CD4-positive, alpha-beta T cell treated with Interferon gamma for 1 hour (primary cell): Measurements from ENCODE around the gene FADS1.

Experiments used
- DNase-seq: peaks from one replicate; pipeline ENCODE4 v3.0.0-alpha.2; 2020

Gene FADS1

DNA sequence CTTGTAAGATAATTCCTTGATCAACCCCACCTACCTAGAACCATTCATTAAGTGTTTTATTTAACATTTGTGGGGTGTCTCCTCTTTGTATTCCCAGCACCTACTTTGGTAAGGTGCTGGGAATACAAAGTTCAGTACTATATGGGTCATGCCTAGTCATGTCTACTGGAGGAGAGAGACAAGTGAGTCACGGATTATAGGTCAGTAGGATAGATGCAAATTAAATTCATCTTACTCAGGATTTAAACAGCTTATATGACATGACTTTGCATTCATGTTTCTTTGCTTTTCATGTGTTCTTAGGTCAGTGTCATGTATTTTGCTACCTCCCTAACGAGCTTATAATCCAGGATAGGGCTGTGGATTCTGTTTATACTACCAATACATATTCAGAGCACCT is 3.4 kb upstream of the FADS1 start:
- no peak for DNase-seq

- no peak for DNase-seq
Observed at GRCh38 chr11:61817471-61818202, 834 bp upstream of the FADS1 start.

- peak; percentile 53 for DNase-seq
Observed at GRCh38 chr11:61815790-61816735, 740 bp downstream of the FADS1 start.

- peak; percentile 81 for DNase-seq
Observed at GRCh38 chr11:61814958-61815789, 1.6 kb downstream of the FADS1 start.

DNA sequence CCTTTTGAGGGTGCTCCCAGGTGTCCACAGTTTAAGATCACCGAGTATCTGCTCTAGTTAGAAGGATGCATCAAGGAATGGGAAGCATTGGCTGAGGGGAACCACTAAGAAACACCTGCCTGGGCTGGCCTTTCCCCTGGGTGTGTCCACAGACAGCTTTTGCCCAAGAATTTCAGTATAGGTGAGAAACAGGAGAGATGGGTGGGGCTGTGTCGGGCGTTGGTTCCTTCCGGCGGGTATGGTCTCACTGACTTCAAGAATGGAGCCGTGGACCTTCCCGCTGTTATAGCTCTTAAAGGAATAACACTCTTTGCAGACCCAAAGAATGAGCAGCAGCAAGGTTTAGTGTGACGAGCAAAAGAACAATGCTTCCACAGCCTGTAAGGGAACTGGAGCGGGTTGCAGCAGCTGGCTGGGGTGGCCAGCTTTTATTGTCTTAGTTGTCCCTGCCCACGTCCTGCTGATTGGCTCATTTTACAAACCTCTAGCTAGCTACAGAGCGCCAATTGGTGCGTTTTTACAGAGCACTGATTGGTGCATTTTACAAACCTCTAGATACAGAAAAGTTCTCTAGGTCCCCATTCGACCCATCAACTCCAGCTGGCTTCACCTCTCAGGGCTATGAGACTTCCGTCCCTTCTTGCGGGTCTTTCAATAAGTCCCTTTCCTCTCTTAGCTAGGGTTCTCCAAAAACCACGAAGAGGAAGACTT is 2.4 kb downstream of the FADS1 start:
- DNase-seq: peak; percentile 25

DNA sequence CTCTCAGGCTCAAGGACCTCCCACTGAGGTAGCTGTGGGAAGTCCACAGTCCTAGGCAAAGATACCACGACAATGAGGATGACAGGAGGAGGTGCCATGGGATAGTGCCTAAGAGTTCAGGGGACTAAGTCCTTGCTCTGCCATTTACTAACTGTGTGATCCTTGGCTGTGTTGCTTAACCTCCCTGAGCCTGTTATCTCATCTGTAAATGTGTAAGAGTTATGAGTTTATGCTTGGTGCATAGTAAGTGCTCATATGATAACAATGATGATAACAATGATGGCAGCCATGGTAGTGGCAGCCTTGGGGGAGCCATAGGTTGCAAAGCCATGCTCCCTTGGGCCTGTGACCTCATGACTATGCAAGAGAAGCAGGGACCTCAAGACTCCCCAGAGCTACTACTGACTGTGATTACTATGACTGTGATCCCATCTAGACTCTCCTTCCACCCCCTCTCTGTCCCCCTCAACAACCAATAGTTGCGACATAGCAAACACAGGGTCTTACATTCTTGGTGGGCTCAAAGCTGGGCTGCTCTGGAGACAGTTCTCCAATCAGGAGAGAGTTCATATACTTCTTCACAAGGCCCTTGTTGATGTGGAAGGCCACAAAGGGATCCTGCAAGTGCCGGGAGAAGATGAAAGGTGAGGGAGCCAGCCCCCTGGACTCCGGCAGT is 3.9 kb downstream of the FADS1 start:
- DNase-seq: no peak

DNA sequence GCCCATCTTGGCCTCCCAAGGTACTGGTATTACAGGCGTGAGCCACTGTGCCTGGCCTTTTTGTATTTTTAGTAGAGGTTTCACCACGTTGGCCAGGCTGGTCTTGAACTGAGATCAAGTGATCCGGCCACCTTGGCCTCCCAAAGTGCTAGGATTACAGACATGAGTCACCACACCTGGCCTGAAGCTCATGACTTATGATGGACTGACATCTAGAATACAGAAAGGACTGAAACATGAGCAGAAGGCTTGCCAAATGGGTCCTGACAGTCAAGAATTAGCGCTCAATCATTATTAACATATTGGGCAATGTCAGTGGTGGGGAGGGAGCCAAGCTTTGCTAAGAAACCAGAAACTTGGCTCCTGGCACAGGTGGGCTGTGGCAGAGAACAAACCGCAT is 5.0 kb downstream of the FADS1 start:
- DNase-seq: no peak

- no peak for DNase-seq
Observed at GRCh38 chr11:61810671-61811175, 6.1 kb downstream of the FADS1 start.

DNA sequence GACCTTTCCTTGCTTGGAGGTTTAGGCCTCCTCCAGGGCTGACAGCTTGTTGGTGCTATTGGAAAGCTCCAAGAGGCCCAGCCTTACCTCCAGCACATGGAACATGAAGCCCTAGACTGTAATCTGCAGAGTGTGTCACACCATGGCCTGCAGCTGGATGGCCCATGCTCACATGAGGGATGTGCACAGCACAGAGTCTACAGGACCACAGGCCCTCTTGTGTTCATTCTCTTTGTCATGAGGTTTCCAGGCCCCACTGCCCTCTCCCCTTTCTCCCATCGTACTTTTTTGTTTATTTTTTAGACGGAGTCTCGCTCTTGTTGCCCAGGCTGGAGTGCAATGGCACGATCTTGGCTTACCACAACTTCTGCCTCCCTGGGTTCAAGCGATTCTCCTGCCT is 10.0 kb downstream of the FADS1 start:
- no peak for DNase-seq

DNA sequence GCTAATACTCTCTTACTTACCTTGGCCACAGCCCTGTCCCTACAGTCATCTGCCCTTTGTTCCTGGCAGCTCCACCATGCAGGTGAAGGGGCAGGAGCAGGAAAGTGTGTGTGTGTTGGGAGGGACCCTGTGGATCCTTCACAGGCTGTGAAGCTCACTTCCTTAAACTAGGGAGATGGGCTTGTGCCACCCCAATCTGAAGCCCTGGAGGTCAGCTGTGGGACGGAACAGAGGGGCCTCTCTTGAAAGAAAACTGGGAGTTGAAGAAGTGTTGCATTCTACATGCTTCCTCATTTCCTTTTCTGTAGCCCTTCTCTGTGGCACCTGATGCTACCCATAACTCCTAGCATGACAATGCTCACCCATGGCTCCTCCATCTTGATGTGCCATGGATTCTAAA is 11.7 kb downstream of the FADS1 start:
- DNase-seq: no peak

DNA sequence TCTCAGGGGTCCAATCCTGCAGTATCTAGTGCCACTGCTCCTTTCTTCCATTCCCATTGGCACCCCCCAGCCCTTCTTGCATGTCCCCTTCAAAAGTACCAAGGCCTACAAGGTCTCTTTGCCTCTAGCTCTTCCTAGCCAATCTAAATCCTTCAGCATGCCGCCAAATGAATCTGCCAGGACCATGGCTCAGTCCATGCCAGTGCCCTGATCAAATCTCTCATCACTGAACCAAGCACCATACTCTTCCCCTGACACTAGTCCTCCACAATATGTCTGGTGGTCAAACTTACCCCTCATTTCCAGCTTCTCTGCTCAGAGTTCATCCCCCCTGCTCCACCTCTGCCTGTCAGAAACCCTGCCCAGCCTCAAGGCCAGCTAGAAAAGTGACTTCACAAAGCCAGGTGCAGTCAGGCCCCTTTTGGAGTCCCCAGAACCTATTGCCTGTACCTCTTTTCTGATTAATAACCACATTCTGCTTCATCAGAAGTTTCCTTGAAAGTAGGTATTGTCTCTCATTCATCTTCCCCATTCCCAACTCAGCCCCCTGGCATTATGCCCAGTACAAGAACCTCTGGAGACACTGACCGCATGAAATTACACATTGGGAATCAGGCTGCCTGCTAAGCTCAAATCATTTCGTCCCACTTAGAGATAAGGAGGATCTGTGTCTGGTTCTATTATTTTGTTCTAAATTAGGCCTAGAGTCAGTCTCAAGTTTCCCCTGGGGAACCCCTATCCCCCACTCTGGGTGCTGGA is 12.7 kb downstream of the FADS1 start:
- DNase-seq: no peak

GRCh38 chr11:61802605-61803004 is 14.2 kb downstream of the FADS1 start:
- no peak for DNase-seq

DNA sequence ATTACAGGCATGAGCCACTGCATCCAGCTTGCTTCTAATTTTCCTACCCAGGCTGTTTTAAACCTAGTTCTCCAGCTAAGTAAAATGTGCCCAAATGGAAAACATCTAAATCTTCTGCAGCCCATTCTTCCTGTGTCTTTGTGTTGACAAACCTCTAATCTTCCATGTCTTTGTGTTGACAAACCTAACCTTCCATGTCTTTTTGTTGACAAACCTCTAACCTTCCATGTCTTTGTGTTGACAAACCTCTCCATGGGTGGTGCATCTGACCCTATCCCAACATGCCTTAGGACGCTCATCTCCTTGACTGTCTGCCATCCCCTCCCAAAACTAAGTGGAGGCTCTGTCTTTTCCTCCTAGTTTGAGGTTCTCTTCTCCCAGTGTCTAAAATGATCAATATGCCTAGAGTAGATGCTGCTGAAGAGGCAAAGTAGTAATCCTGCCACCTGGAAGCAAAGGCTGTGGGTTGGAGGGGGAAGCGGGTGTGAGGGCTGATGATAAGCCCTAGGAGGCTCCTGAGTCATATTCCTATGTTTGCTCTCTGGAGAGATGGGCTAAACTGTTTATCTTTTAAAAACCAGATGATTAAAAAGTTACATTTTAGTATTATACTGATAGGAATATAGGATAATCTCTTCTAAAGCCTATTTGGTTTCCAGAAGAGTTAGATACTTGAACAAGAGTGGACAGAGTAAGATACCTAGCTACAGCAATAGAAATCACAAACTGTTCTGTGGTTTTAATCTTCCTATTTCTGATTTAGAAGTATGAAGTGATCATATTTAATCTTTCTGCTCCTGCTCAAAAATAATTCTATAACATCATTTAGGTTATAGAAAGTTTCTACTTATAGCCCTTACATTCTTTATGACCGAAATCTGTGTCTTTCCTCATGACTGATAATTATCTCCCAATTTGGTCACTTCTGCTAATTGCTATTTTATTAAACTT is 16.2 kb downstream of the FADS1 start:
- no peak for DNase-seq

GRCh38 chr11:61799665-61800284 is 17.0 kb downstream of the FADS1 start:
- DNase-seq: no peak

- DNase-seq: peak; percentile 69
Observed at GRCh38 chr11:61797263-61797944, 19.4 kb downstream of the FADS1 start.

GRCh38 chr11:61795876-61796526 is 20.8 kb downstream of the FADS1 start:
- no peak for DNase-seq

DNA sequence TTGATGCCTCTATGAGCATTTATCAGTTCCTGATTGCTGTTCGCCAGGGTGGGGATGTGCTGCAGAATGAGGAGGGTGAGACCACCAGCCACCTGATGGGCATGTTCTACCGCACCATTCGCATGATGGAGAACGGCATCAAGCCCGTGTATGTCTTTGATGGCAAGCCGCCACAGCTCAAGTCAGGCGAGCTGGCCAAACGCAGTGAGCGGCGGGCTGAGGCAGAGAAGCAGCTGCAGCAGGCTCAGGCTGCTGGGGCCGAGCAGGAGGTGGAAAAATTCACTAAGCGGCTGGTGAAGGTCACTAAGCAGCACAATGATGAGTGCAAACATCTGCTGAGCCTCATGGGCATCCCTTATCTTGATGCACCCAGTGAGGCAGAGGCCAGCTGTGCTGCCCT is 21.3 kb downstream of the FADS1 start:
- DNase-seq: no peak

DNA sequence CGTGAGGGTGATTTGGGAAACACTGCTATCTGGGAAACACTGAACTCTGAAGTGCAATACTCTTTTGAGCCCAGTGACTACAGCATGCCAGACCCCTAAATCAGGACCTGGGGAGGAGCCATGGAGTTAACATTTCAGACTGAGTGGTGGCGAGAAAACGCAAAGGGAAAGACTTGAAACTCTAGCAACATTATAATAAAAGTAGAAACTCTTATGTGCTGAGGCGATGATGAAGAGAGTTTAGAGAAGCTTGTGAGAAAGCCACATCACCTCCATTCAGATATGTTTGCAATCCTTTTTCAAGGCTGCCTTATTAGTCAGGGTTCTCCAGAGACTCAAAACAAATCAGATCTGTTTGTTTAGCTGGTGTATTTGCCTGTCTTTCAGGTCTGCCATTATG is 22.2 kb downstream of the FADS1 start:
- DNase-seq: no peak
